HEK293 (cell line): Measurements from ENCODE around the gene XPO5.

Experiments
- HIC1 ChIP-seq: fragments of 450-650 bp; formaldehyde crosslinking; IDR thresholded peaks from 2 replicates; pipeline ENCODE4 v1.5.1; 2016; ENCODE audit warnings: missing biosample characterization, missing genetic modification characterization
- PRDM6 ChIP-seq: fragments of 450-650 bp; formaldehyde crosslinking; IDR thresholded peaks from 2 replicates; pipeline ENCODE4 v1.5.1; 2017; ENCODE audit warnings: missing biosample characterization, missing genetic modification characterization
- YY1 ChIP-seq: fragments of 450-650 bp; formaldehyde crosslinking; IDR thresholded peaks from 2 replicates; pipeline ENCODE4 v1.5.1; 2018; ENCODE audit warnings: missing biosample characterization, missing genetic modification characterization
- ZFHX2 ChIP-seq: fragments of 450-650 bp; formaldehyde crosslinking; conservative IDR thresholded peaks from 2 replicates; pipeline ENCODE4 v1.5.1; 2016; ENCODE audit warnings: missing biosample characterization, missing genetic modification characterization
- ZIC2 ChIP-seq: fragments of 450-650 bp; formaldehyde crosslinking; IDR thresholded peaks from 2 replicates; pipeline ENCODE4 v1.5.1; 2016; ENCODE audit warnings: missing biosample characterization, missing genetic modification characterization
- ZNF18 ChIP-seq: fragments of 450-650 bp; formaldehyde crosslinking; IDR thresholded peaks from 2 replicates; pipeline ENCODE4 v1.5.1; 2016; ENCODE audit warnings: missing biosample characterization, missing genetic modification characterization
- ZNF202 ChIP-seq: fragments of 450-650 bp; formaldehyde crosslinking; IDR thresholded peaks from 2 replicates; pipeline ENCODE4 v1.5.1; 2016; ENCODE audit warnings: missing biosample characterization, missing genetic modification characterization, borderline replicate concordance
- ZNF211 ChIP-seq: fragments of 450-650 bp; formaldehyde crosslinking; IDR thresholded peaks from 2 replicates; pipeline ENCODE4 v1.5.1; 2016; ENCODE audit warnings: low read depth, missing biosample characterization, missing genetic modification characterization
- ZNF280C ChIP-seq: fragments of 450-650 bp; formaldehyde crosslinking; IDR thresholded peaks from 2 replicates; pipeline ENCODE4 v1.5.1; 2016; ENCODE audit warnings: missing biosample characterization, missing genetic modification characterization
- ZNF362 ChIP-seq: fragments of 450-650 bp; formaldehyde crosslinking; IDR thresholded peaks from 2 replicates; pipeline ENCODE4 v1.5.1; 2016; ENCODE audit warnings: missing biosample characterization, missing genetic modification characterization
- ZNF529 ChIP-seq: fragments of 450-650 bp; formaldehyde crosslinking; IDR thresholded peaks from 2 replicates; pipeline ENCODE4 v1.5.1; 2017; ENCODE audit warnings: missing genetic modification characterization, missing biosample characterization; ENCODE audit not compliant: insufficient replicate concordance
- ZNF571 ChIP-seq: fragments of 450-650 bp; formaldehyde crosslinking; IDR thresholded peaks from 2 replicates; pipeline ENCODE4 v1.5.0; 2017; ENCODE audit warnings: missing biosample characterization, missing genetic modification characterization
- ZNF600 ChIP-seq: fragments of 450-650 bp; formaldehyde crosslinking; IDR thresholded peaks from 2 replicates; pipeline ENCODE4 v1.5.1; 2016; ENCODE audit warnings: missing biosample characterization, missing genetic modification characterization
- ZNF843 ChIP-seq: fragments of 450-650 bp; formaldehyde crosslinking; IDR thresholded peaks from 2 replicates; pipeline ENCODE4 v1.5.1; 2016; ENCODE audit warnings: missing biosample characterization, missing genetic modification characterization
- ZSCAN5A ChIP-seq: fragments of 450-650 bp; formaldehyde crosslinking; IDR thresholded peaks from 2 replicates; pipeline ENCODE4 v1.5.1; 2016; ENCODE audit warnings: missing biosample characterization, missing genetic modification characterization

The XPO5 gene

GRCh38 chr6:43492673-43493072 lies 83.2 kb downstream of the XPO5 start (continued):
- TF ChIP-seq HIC1 (tag by site-specific recombination) (no peak), ZIC2 (tag by site-specific recombination) (peak; percentile 67), ZNF18 (no peak), ZNF202 (tag by site-specific recombination) (no peak), ZFHX2 (tag by site-specific recombination) (0 out of 2 replicates have a peak, but pooled peaks have one; percentile 2), ZSCAN5A (tag by site-specific recombination) (no peak), ZNF843 (no peak), ZNF211 (tag by site-specific recombination) (no peak), PRDM6 (tag by site-specific recombination) (no peak), ZNF571 (tag by site-specific recombination) (no peak), ZNF362 (tag by site-specific recombination) (no peak), ZNF529 (no peak), ZNF600 (tag by site-specific recombination) (no peak), YY1 (tag by site-specific recombination) (no peak), ZNF280C (tag by site-specific recombination) (no peak)
